Liver (tissue), 3 donors: ENCODE measurements around the gene EHMT1.

ENCODE experiments used
- EGR1 ChIP-seq, 2 donors: IDR thresholded peaks; 2 replicates each; pipeline ENCODE4 v1.6.1; 2016 to 2018; ENCODE audit warnings: antibody characterized with exemption in 2 of 2, low read depth in 2 of 2
- GABPA ChIP-seq, 2 donors: IDR thresholded peaks in 1 of 2; conservative IDR thresholded peaks in 1 of 2; 2 replicates each; pipeline ENCODE4 v1.6.1; 2016; ENCODE audit warnings: antibody characterized with exemption in 2 of 2, mild to moderate bottlenecking in 1 of 2, moderate library complexity in 1 of 2
- SP1 ChIP-seq: IDR thresholded peaks from 2 replicates; pipeline ENCODE4 v1.6.1; 2018; ENCODE audit warnings: antibody characterized with exemption, mild to moderate bottlenecking
- TF ChIP-seq, protein P1 (sequence below): fragments of 150-350 bp; IDR thresholded peaks from 2 replicates; pipeline ENCODE4 v1.5.1; 2017; ENCODE audit warnings: improper control_type of control experiment, low read depth, low read length; ENCODE audit not compliant: missing input control
- TF ChIP-seq, protein P2 (sequence below): IDR thresholded peaks from 2 replicates; pipeline ENCODE4 v1.6.1; 2016; ENCODE audit warnings: antibody characterized with exemption
- TF ChIP-seq, protein P3 (sequence below): IDR thresholded peaks from 2 replicates; pipeline ENCODE4 v1.6.1; 2016; ENCODE audit warnings: antibody characterized with exemption, mild to moderate bottlenecking
- donor health status: healthy.
- donor health status: healthy.

DNA sequence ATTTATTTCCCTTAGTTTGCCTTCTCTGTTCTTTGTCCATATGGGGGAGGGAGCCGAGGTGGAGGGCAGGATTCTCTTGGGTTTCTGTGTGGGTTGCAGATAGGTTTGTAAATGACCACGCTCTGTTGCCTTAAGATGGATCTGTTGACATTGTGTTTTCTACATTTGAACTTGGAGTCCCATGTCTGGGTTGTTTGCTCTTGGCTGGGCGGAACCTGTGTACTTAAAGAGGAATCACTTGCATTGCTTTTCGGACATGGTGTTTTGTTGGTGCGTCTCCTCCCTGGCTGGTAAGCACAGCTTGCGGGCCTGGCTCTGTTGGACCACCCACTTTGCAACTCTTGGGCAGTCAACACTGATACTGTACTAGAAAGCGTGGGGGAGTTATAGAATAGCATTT, 45.9 kb downstream of the EHMT1 start:
- TF ChIP-seq, protein P1, sequence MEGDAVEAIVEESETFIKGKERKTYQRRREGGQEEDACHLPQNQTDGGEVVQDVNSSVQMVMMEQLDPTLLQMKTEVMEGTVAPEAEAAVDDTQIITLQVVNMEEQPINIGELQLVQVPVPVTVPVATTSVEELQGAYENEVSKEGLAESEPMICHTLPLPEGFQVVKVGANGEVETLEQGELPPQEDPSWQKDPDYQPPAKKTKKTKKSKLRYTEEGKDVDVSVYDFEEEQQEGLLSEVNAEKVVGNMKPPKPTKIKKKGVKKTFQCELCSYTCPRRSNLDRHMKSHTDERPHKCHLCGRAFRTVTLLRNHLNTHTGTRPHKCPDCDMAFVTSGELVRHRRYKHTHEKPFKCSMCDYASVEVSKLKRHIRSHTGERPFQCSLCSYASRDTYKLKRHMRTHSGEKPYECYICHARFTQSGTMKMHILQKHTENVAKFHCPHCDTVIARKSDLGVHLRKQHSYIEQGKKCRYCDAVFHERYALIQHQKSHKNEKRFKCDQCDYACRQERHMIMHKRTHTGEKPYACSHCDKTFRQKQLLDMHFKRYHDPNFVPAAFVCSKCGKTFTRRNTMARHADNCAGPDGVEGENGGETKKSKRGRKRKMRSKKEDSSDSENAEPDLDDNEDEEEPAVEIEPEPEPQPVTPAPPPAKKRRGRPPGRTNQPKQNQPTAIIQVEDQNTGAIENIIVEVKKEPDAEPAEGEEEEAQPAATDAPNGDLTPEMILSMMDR = no peak
- TF ChIP-seq, protein P2, sequence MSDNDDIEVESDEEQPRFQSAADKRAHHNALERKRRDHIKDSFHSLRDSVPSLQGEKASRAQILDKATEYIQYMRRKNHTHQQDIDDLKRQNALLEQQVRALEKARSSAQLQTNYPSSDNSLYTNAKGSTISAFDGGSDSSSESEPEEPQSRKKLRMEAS = peak; percentile 55
- TF ChIP-seq, protein P3, sequence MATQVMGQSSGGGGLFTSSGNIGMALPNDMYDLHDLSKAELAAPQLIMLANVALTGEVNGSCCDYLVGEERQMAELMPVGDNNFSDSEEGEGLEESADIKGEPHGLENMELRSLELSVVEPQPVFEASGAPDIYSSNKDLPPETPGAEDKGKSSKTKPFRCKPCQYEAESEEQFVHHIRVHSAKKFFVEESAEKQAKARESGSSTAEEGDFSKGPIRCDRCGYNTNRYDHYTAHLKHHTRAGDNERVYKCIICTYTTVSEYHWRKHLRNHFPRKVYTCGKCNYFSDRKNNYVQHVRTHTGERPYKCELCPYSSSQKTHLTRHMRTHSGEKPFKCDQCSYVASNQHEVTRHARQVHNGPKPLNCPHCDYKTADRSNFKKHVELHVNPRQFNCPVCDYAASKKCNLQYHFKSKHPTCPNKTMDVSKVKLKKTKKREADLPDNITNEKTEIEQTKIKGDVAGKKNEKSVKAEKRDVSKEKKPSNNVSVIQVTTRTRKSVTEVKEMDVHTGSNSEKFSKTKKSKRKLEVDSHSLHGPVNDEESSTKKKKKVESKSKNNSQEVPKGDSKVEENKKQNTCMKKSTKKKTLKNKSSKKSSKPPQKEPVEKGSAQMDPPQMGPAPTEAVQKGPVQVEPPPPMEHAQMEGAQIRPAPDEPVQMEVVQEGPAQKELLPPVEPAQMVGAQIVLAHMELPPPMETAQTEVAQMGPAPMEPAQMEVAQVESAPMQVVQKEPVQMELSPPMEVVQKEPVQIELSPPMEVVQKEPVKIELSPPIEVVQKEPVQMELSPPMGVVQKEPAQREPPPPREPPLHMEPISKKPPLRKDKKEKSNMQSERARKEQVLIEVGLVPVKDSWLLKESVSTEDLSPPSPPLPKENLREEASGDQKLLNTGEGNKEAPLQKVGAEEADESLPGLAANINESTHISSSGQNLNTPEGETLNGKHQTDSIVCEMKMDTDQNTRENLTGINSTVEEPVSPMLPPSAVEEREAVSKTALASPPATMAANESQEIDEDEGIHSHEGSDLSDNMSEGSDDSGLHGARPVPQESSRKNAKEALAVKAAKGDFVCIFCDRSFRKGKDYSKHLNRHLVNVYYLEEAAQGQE = no peak
- TF ChIP-seq EGR1 (IDR thresholded peaks at IDR 0.05; ENCODE audit: low read depth in 2 of 2) (no peak), SP1 (peak; percentile 43), GABPA (IDR thresholded peaks at IDR 0.05 in 1 of 2, conservative IDR thresholded peaks at IDR 0.05 in 1 of 2) (no peak)
